Psoas muscle (tissue), 8 donors: ENCODE results near the gene FGD5. TPM values are rescaled to one million over a fixed set of nuclear protein-coding genes. Genes with fewer than 3 reads are reported as not detected.

Experiments used
- ATAC-seq, 4 donors: fragments of 200-7000 bp; cut with Tn5 transposase; one replicate each; pipeline ENCODE4 v1.9.1; 2020; ENCODE audit warnings: moderate library complexity in 3 of 4, mild to moderate bottlenecking in 2 of 4
- DNase-seq, 2 donors: peaks; one replicate each; pipeline ENCODE4 v3.0.0-alpha.2; 2020
- H3K27ac ChIP-seq: fragments of 200-600 bp; one replicate; pipeline ENCODE4 v1.8.0; 2022
- H3K27me3 ChIP-seq, 3 donors: fragments of 200-600 bp in 1 of 3; one replicate each; pipeline versions ENCODE4 v1.6.1 to v1.8.0; 2013 to 2022; ENCODE audit warnings: low read length in 2 of 3, mild to moderate bottlenecking in 2 of 3, moderate library complexity in 1 of 3; ENCODE audit not compliant: insufficient read depth in 3 of 3
- H3K36me3 ChIP-seq, 2 donors: fragments of 200-600 bp in 1 of 2; one replicate each; pipeline versions ENCODE4 v1.6.1 to v1.8.0; 2013 to 2022; ENCODE audit warnings: low read depth in 1 of 2, mild to moderate bottlenecking in 1 of 2, moderate library complexity in 1 of 2; ENCODE audit not compliant: insufficient read depth in 1 of 2
- H3K4me1 ChIP-seq: fragments of 200-600 bp; one replicate; pipeline ENCODE4 v1.8.0; 2022
- H3K4me3 ChIP-seq: fragments of 200-600 bp; one replicate; pipeline ENCODE4 v1.8.0; 2022; ENCODE audit warnings: mild to moderate bottlenecking
- H3K9me3 ChIP-seq: fragments of 200-600 bp; one replicate; pipeline ENCODE4 v1.8.0; 2022
- CTCF ChIP-seq: fragments of 200-600 bp; IDR thresholded peaks from one replicate; pipeline ENCODE4 v1.8.0; 2022; ENCODE audit warnings: antibody characterized with exemption
- WGBS, 3 donors: extraction: QIAGEN DNeasy Blood & Tissue Kit; methylation state at CpG; one replicate each; pipeline versions ENCODE4 v1.1.6 to v1.1.7; 2013; 5-methylcytosine and 5-hydroxymethylcytosine counted together
- intact Hi-C, 2 donors: fragments of 100-400 bp; cut with DNase I; formaldehyde crosslinking; loops; one replicate each; pipeline versions ENCODE4 v1.11.0 to v1.14.2; 2022
- polyA plus RNA-seq, 3 donors: library from polyadenylated mRNA; stranded (reverse); fragments of 200-250 nt; gene quantifications; one replicate each; pipeline ENCODE4 v1.2.3, GENCODE V29; 2013
- total RNA-seq, 4 donors: library from RNA; stranded (reverse); fragmentation: NEBNext Ultra II Directional in 2 of 4; extraction: Animal tissue kit (Norgen Biotek cat#: 25700) in 2 of 4; gene quantifications; one replicate each; pipeline versions ENCODE4 v1.2.1 to v1.2.4, GENCODE V29; 2021 to 2023
- donor health status: healthy with polysubstance abuse.
- donor health status: DM: no; HTN: no; CAD: no; lungs with moderate emphysema.
- donor health status: Bipolar disorder and iron deficiency.
- donor health status: healthy.
- donor health status: DM: yes; HTN: yes; CAD: no.
- donor health status: DM: no; HTN: no; CAD: no.
- donor health status: DM: no; HTN: no; CAD: no.
- donor health status: DM: yes; HTN: yes; CAD: no.

The FGD5 gene
- total and polyA plus RNA-seq, 7 donors: 3.6 to 14.6 (median 6.4) TPM

GRCh38 chr3:14816359-14816758 is 2.4 kb upstream of the FGD5 start:
- H3K4me3 ChIP-seq: no peak overlapping the region
- H3K9me3 ChIP-seq: no peaks in the 10 kb centered on the region
- DNase-seq (no peak), ATAC-seq (no peak)
- no peak for TF ChIP-seq CTCF
- H3K4me1 ChIP-seq: no peaks in the 10 kb centered on the region
- H3K27ac ChIP-seq: no peak overlapping the region
- no peaks in the 10 kb centered on the region for H3K36me3 ChIP-seq
- H3K27me3 ChIP-seq: peaks cover 0 to 27% (median 7%) of the 10 kb centered on the region in 3 donors
- WGBS, 3 donors: 89 to 94% (median 93%) methylated on average over 3 of the region's 3 CpGs
- intact Hi-C loops: no loop called here

GRCh38 chr3:14819671-14820070 is 909 bp downstream of the FGD5 start:
- WGBS, 3 donors: 79 to 84% (median 83%) methylated on average over 9 to 10 of the region's 10 CpGs
- H3K4me1 ChIP-seq: no peaks in the 10 kb centered on the region
- no peak for TF ChIP-seq CTCF
- H3K27ac ChIP-seq: no peak overlapping the region
- DNase-seq (peak in 1 of 2 donors; percentile 55), ATAC-seq (no peak)
- peaks cover 0 to 5% (median 3%) of the 10 kb centered on the region in 3 donors for H3K27me3 ChIP-seq
- intact Hi-C loops: no loop called here
- no peak overlapping the region for H3K4me3 ChIP-seq
- no peaks in the 10 kb centered on the region for H3K9me3 ChIP-seq
- H3K36me3 ChIP-seq: no peaks in the 10 kb centered on the region

- Histone ChIP-seq H3K27me3 (peaks cover 0 to 5% (median 3%) of the 10 kb centered on the region in 3 donors), H3K9me3 (no peaks in the 10 kb centered on the region), H3K36me3 (no peaks in the 10 kb centered on the region), H3K27ac (no peak overlapping the region), H3K4me3 (no peak overlapping the region), H3K4me1 (no peaks in the 10 kb centered on the region)
- 90 to 95% (median 93%) methylated on average over 17 of the region's 17 CpGs for WGBS, 3 donors
- ATAC-seq: no peak
- no peak for TF ChIP-seq CTCF
- DNase-seq: peak in 1 of 2 donors; percentile 35
- intact Hi-C loops: no loop called here
Observed at GRCh38 chr3:14820156-14820555, 1.4 kb downstream of the FGD5 start.

GRCh38 chr3:14821151-14821550 is 2.4 kb downstream of the FGD5 start:
- intact Hi-C loops: no loop called here
- H3K27me3 ChIP-seq: peaks cover 0 to 3% (median 1%) of the 10 kb centered on the region in 3 donors
- H3K36me3 ChIP-seq: no peaks in the 10 kb centered on the region
- no peak overlapping the region for H3K27ac ChIP-seq
- no peak overlapping the region for H3K4me3 ChIP-seq
- no peaks in the 10 kb centered on the region for H3K4me1 ChIP-seq
- no peak for TF ChIP-seq CTCF
- 87 to 90% (median 87%) methylated on average over 16 of the region's 16 CpGs for WGBS, 3 donors
- no peaks in the 10 kb centered on the region for H3K9me3 ChIP-seq
- DNase-seq: peak in 1 of 2 donors; percentile 33
- ATAC-seq: no peak

GRCh38 chr3:14822134-14822533 is 3.4 kb downstream of the FGD5 start:
- Histone ChIP-seq H3K4me1 (no peaks in the 10 kb centered on the region), H3K9me3 (no peaks in the 10 kb centered on the region), H3K27ac (no peak overlapping the region), H3K4me3 (no peak overlapping the region), H3K27me3 (peaks cover 0 to 3% (median 1%) of the 10 kb centered on the region in 3 donors), H3K36me3 (no peaks in the 10 kb centered on the region)
- DNase-seq (no peak), ATAC-seq (no peak)
- no peak for TF ChIP-seq CTCF
- intact Hi-C loops: no loop called here
- 86 to 89% (median 86%) methylated on average over 3 of the region's 3 CpGs for whole genome bisulfite sequencing, 3 donors
